ENCODE data around the gene GATA2. TPM values are rescaled to one million over a fixed set of nuclear protein-coding genes. Genes with fewer than 3 reads are reported as not detected.

Gene GATA2
- total RNA-seq, 1 donor from 2014 or later: 0.10 TPM

DNA sequence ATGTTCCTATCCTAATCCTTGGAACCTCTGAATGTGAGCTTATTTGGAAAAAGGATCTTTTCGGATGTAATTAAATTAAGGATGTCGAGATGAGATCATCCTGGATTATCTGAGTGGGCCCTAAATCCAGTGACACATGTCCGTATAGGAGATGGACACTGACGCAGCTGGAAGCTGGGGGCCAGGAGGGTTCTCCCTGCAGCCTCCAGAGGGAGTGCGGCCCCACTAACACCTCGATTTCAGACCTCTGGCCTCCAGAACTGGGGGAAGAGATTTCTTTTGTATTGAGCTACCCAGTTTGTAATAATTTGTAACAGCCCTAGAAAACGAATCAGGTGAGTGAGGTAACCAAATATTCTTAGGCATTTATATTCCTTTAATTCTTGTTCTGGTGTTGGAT is 28.8 kb downstream of the GATA2 start:
- Mint-ChIP-seq H3K4me1 (ENCODE audit: low read depth) (no peaks in the 10 kb centered on the region), H3K27ac (ENCODE audit: unreplicated experiment) (no peak overlapping the region), H3K36me3 (ENCODE audit: low read depth) (peaks cover 2% of the 10 kb centered on the region), H3K9me3 (ENCODE audit: low read depth) (no peaks in the 10 kb centered on the region), H3K4me3 (ENCODE audit: unreplicated experiment) (no peak overlapping the region), H3K27me3 (ENCODE audit: low read depth) (peaks cover 48% of the 10 kb centered on the region)
- DNase-seq (ENCODE audit: low spot score): no peak
- TF ChIP-seq, protein P1, sequence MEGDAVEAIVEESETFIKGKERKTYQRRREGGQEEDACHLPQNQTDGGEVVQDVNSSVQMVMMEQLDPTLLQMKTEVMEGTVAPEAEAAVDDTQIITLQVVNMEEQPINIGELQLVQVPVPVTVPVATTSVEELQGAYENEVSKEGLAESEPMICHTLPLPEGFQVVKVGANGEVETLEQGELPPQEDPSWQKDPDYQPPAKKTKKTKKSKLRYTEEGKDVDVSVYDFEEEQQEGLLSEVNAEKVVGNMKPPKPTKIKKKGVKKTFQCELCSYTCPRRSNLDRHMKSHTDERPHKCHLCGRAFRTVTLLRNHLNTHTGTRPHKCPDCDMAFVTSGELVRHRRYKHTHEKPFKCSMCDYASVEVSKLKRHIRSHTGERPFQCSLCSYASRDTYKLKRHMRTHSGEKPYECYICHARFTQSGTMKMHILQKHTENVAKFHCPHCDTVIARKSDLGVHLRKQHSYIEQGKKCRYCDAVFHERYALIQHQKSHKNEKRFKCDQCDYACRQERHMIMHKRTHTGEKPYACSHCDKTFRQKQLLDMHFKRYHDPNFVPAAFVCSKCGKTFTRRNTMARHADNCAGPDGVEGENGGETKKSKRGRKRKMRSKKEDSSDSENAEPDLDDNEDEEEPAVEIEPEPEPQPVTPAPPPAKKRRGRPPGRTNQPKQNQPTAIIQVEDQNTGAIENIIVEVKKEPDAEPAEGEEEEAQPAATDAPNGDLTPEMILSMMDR (IDR thresholded peaks at IDR 0.05): no peak

DNA sequence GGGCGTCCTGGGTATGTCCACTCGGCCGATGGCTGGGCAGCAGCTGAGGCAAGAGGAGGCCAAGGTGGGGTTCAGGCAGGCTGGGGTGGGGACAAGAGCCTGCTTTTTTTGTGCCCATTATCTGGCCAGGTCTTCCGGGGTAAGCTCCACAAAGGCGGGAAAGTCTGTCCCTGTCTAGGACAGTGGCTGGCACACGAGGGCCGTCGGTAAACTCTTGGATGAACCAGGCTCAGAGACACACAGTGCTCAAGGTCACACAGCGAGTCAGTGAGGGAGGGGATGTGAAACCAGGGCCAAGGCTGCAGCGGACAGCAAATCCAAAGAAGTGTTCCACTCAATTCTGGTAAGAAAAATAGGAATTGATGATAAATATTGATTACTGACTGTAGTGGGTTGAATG is 29.2 kb downstream of the GATA2 start:
- Mint-ChIP-seq H3K9me3 (ENCODE audit: low read depth) (no peaks in the 10 kb centered on the region), H3K27me3 (ENCODE audit: low read depth) (peaks cover 46% of the 10 kb centered on the region), H3K27ac (ENCODE audit: unreplicated experiment) (no peak overlapping the region)

DNA sequence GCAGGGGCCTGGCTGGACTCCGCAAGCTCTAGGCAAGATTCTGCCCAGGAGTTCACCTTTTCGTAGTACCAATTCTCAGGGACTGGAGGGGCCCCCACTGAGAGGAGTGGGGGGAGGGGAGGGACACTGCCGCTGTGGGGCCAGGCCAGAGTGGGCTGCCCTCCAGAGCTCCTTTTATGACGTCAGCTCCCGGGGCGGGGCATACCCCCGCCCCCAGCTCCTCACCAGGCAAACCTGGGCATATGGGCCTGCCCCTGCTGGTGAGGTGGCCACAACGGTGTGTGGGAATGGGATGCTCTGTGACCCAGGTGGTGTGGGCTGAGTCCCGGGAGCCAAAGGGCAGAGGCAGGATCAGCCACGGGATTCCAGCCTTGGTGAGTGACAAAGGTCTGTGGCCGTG is 29.6 kb downstream of the GATA2 start:
- peaks cover 2% of the 10 kb centered on the region for H3K36me3 Mint-ChIP-seq (ENCODE audit: low read depth)
- TF ChIP-seq, protein P1 (IDR thresholded peaks at IDR 0.05): no peak
- H3K27ac Mint-ChIP-seq (ENCODE audit: unreplicated experiment): no peak overlapping the region
- DNase-seq (ENCODE audit: low spot score): no peak
- H3K4me1 Mint-ChIP-seq (ENCODE audit: low read depth): no peaks in the 10 kb centered on the region
- no peaks in the 10 kb centered on the region for H3K9me3 Mint-ChIP-seq (ENCODE audit: low read depth)
- H3K4me3 Mint-ChIP-seq (ENCODE audit: unreplicated experiment): no peak overlapping the region
- peaks cover 43% of the 10 kb centered on the region for H3K27me3 Mint-ChIP-seq (ENCODE audit: low read depth)

More for the DNA sequence above, 29.2 kb downstream of the GATA2 start:
- Mint-ChIP-seq H3K4me1 (ENCODE audit: low read depth) (no peaks in the 10 kb centered on the region), H3K36me3 (ENCODE audit: low read depth) (peaks cover 2% of the 10 kb centered on the region), H3K4me3 (ENCODE audit: unreplicated experiment) (no peak overlapping the region)
- TF ChIP-seq, protein P1 (IDR thresholded peaks at IDR 0.05): no peak
- DNase-seq (ENCODE audit: low spot score): no peak

DNA sequence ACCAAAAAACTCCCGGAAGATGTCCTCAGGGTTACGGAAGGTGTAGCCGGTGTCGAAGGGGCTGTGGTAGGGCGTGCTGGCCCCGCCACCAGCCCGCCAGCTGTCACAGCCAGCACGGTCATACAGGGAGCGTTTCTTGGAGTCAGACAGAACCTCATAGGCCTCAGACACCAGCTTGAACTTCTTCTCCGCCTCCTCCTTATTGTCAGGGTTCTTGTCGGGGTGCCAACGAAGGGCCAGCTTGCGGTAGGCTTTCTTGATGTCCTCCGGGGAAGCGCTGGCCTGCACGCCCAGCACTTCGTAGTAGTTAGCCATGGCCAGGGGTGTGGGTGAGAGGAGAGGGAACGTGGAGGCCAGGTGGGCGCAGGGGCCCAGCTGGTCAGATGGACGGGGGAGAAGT is 30.1 kb downstream of the GATA2 start:
- Mint-ChIP-seq H3K27ac (ENCODE audit: unreplicated experiment) (no peak overlapping the region), H3K9me3 (ENCODE audit: low read depth) (no peaks in the 10 kb centered on the region), H3K27me3 (ENCODE audit: low read depth) (peaks cover 44% of the 10 kb centered on the region), H3K4me3 (ENCODE audit: unreplicated experiment) (no peak overlapping the region), H3K36me3 (ENCODE audit: low read depth) (peaks cover 2% of the 10 kb centered on the region), H3K4me1 (ENCODE audit: low read depth) (no peaks in the 10 kb centered on the region)
- no peak for DNase-seq (ENCODE audit: low spot score)
- TF ChIP-seq, protein P1 (IDR thresholded peaks at IDR 0.05): no peak

DNA sequence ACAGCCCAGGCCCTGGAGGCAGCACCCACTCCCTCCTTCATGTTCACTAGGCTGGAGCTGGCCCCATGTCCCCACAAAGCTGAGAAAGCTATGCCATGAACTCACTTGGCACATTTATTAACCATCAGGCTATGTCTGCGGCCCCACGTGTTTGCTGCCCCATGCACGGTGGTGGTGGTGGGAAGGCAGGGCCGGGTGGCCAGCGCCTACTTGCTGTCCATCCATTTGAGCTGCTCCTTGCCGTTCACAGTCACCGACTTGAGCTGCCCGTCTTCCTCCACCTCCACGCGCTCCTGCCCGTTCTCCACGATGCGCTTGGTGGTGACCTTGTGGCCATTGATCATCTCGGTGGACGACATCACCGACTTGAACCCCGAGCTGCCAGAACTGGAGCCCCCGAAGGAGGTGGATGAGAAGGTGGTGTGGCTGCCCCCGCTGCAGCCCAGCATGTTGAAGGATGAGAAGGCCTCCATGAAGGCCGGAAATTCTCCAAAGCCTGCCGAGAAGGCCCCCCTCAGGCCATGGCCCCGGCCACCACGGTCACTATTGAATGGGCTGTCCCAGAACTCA is 30.6 kb downstream of the GATA2 start:
- Mint-ChIP-seq H3K27me3 (ENCODE audit: low read depth) (peaks cover 47% of the 10 kb centered on the region), H3K9me3 (ENCODE audit: low read depth) (no peaks in the 10 kb centered on the region), H3K4me3 (ENCODE audit: unreplicated experiment) (no peak overlapping the region), H3K4me1 (ENCODE audit: low read depth) (no peaks in the 10 kb centered on the region), H3K27ac (ENCODE audit: unreplicated experiment) (no peak overlapping the region), H3K36me3 (ENCODE audit: low read depth) (peaks cover 2% of the 10 kb centered on the region)
- DNase-seq (ENCODE audit: low spot score): no peak
- TF ChIP-seq, protein P1 (IDR thresholded peaks at IDR 0.05): no peak

Data from chondrocyte (in vitro differentiated cells).